D721Med (cell line): ENCODE data around the gene HP1BP3.

ENCODE experiments used
- DNase-seq: peaks from one replicate; pipeline ENCODE4 v3.0.0; 2011; ENCODE audit warnings: low spot score; ENCODE audit not compliant: insufficient read length
- FAIRE-seq: peaks from 2 replicates; lab custom pipeline; 2011; peaks lifted over from hg19 to GRCh38; lab: Jason Lieb, UNC
- TF ChIP-seq, protein P1 (sequence below): IDR thresholded peaks from 2 replicates; pipeline ENCODE4 v1.5.1; 2012; ENCODE audit warnings: mild to moderate bottlenecking, control low read depth; ENCODE audit not compliant: insufficient read depth; ENCODE audit errors: missing control alignments

Gene HP1BP3

DNA sequence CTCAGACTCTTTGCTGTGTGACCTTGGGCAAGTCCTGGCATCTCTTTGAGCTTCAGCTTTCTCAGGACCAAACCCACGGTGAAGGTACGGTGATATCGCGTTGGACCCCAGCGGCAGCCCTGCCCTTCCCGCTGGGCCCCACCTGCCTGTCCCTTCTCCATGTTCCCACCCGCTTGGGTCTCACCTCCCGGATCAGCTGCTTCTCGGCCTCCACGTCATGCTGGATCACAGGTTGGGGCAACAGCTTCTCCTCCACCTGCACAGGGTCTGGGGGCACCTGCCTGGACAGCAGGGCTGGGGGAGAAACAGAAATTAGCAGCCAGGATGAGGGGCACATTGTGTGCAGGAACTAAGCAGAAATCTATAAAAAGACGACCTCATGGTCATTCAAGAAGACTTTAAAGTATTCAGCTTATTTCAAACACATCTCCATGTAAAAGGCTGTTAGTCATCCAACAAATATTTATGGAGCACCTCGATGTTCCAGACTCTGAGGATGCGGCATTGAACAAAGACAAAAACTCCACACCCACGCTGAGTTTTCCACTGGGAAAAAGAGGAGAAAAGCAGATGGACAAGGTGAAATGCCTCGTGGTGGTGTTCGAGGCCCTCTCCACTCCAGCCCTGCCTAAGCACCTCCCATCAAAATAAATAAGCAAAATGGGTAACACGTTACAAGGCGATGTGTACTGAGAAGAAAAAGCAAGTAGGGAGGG lies 88.8 kb downstream of the HP1BP3 start:
- FAIRE-seq (no peak), DNase-seq (no peak)
- TF ChIP-seq, protein P1, sequence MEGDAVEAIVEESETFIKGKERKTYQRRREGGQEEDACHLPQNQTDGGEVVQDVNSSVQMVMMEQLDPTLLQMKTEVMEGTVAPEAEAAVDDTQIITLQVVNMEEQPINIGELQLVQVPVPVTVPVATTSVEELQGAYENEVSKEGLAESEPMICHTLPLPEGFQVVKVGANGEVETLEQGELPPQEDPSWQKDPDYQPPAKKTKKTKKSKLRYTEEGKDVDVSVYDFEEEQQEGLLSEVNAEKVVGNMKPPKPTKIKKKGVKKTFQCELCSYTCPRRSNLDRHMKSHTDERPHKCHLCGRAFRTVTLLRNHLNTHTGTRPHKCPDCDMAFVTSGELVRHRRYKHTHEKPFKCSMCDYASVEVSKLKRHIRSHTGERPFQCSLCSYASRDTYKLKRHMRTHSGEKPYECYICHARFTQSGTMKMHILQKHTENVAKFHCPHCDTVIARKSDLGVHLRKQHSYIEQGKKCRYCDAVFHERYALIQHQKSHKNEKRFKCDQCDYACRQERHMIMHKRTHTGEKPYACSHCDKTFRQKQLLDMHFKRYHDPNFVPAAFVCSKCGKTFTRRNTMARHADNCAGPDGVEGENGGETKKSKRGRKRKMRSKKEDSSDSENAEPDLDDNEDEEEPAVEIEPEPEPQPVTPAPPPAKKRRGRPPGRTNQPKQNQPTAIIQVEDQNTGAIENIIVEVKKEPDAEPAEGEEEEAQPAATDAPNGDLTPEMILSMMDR = no peak

DNA sequence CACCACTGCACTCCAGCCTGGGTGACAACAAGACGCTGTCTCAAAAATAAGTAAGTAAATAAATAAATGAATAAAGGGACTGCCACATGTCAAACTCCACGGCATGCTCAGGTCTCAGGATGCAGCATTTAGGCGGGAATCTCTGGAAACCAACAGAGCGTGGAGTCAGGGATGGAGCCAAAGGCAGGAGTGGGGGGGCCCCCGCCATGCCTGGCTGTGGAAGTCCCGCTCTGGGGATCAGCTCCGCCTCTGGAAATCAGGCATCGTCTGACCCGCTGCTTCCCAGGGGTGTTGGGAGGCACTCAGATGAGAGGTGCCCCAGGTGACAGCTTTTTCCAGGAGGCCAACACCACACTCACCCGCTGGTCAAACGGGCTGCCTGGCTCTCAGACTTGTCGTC lies 89.5 kb downstream of the HP1BP3 start:
- DNase-seq (no peak), FAIRE-seq (no peak)
- TF ChIP-seq, protein P1 = no peak

DNA sequence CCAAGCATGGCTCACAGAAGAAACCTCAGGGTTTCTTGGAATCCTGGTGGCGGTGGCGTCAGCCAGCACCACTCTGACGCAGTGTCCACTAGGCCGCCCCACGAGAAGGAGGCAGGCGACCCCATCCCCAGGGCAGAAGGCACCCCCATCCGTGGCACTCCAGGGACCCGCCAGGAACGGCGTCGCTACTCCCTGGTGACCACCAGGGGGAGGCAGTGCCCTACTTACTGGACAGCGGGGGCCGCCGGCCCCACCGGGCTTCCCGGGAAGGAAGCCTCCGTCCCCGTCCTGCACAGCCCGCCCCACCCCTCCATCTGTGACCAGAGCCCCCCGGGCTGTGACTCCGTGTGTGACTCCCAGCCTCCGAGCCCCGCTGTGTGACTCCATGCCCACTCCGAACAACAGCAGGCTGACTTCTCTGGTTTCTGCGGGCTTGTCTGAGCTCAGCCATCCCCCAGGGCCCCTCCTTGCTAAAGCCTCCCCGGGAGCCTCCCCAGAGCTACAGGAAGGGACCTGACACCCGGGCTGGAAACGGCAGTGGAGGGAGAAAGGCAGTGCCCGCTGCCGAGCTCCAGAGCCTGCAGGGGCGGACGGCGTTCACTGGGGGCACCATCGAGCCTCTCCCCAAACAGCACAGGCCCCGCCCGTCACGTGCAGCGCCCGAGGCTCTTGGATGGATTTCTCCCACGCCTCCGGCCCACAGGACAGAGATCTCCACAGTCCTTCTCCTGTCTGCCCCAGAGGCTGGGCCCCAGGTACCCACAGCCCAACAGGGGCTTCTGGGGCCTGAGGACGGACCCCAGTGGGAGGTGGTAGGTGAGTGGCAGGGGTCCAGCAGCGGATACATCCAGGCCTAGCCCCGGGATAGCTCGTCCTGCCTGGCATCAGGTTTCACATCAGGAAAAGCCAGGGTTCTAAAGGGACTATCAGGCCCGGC lies 90.4 kb downstream of the HP1BP3 start:
- peak; percentile 70 for DNase-seq
- TF ChIP-seq, protein P1 = peak; percentile 70
- FAIRE-seq = no peak

DNA sequence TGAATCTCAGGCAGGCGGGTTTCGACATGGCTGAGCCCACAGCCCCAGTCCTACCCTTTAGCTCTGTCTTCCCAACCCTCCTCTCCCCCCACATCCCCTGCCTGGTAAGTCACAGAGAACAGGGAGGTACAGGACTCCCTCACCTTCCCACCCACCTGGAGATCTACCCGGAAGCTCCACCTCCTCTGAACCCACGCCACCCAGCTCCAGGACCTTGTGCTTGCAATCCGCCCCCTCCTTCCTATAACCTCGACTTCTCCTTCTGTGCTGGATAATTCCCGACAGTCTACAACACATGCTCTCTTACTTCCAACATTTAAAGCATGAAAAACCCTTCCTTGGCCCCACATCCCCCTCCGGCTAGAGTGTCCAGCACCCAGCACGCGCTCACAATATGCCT lies 91.6 kb downstream of the HP1BP3 start:
- FAIRE-seq (no peak), DNase-seq (no peak)
- TF ChIP-seq, protein P1 = no peak

DNA sequence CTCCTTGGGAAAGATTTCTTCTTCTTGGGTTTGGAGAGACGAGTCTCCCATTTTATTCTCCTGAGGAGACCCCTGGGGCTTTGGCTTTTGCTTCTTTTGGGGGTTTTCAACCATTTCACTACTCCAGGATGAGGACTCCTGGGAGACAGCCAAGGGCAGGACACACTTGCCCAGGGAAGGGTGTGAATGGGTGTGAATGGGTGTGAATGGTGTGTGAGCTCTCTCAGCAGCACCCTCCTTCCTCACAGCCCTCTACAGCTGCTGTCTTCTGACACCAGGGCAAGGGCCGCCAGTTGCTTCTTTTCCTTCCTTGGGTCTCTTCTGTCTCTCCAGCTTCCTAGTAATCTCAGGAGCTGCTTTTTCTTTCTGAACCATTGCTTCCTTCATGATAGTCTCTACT lies 93.5 kb downstream of the HP1BP3 start:
- DNase-seq = no peak
- no peak for FAIRE-seq
- TF ChIP-seq, protein P1 = no peak
